Loucy (cell line): Measurements from ENCODE around the gene IWS1.
A peak's percentile ranks its signal among the peaks of the same experiment; 100 is the strongest.
"Not testable (repeated sequence)": the region's sequence is repeated elsewhere in the genome, so short reads cannot be mapped to it uniquely, and the experiment has no call there.

ENCODE experiments used
- H2AFZ ChIP-seq: fragments of 200-600 bp; sonication (generic); 2 replicates; pipeline ENCODE4 v1.6.0; 2016; ENCODE audit warnings: antibody characterized with exemption, mild to moderate bottlenecking, low read length, moderate library complexity
- H3F3A ChIP-seq: fragments of 200-600 bp; 2 replicates; pipeline ENCODE4 v1.6.0; 2016; ENCODE audit warnings: antibody characterized with exemption, low read depth, mild to moderate bottlenecking
- H3K27me3 ChIP-seq: fragments of 200-600 bp; sonication (generic); 2 replicates; pipeline ENCODE4 v1.6.1; 2014; ENCODE audit warnings: low read length, mild to moderate bottlenecking; ENCODE audit not compliant: insufficient read depth, poor library complexity, severe bottlenecking
- H3K36me3 ChIP-seq: fragments of 200-600 bp; sonication (generic); 2 replicates; pipeline ENCODE4 v1.6.1; 2016; ENCODE audit warnings: low read length; ENCODE audit not compliant: insufficient read depth
- H3K4me1 ChIP-seq: fragments of 200-600 bp; sonication (generic); 2 replicates; pipeline ENCODE4 v1.5.1; 2014; ENCODE audit warnings: low read length, mild to moderate bottlenecking; ENCODE audit not compliant: insufficient read depth, poor library complexity, severe bottlenecking
- H3K4me2 ChIP-seq: fragments of 200-600 bp; sonication (generic); 2 replicates; pipeline ENCODE4 v1.6.0; 2014; ENCODE audit warnings: antibody characterized with exemption, low read length, low read depth, mild to moderate bottlenecking; ENCODE audit not compliant: poor library complexity, severe bottlenecking
- H3K4me3 ChIP-seq: fragments of 200-600 bp; sonication (generic); 2 replicates; pipeline ENCODE4 v1.5.1; 2014; ENCODE audit warnings: low read length, mild to moderate bottlenecking, mixed read lengths; ENCODE audit not compliant: poor library complexity, severe bottlenecking
- H3K79me2 ChIP-seq: fragments of 200-600 bp; sonication (generic); 2 replicates; pipeline ENCODE4 v1.6.1; 2014; ENCODE audit warnings: low read length; ENCODE audit not compliant: insufficient read depth
- H3K9ac ChIP-seq: fragments of 200-600 bp; sonication (generic); 2 replicates; pipeline ENCODE4 v1.6.0; 2014; ENCODE audit warnings: mild to moderate bottlenecking, low read depth, low read length, moderate library complexity; ENCODE audit not compliant: poor library complexity, severe bottlenecking
- H3K9me2 ChIP-seq: fragments of 200-600 bp; sonication (generic); replicated peaks from 2 replicates; pipeline ENCODE4 v1.6.1; 2016; ENCODE audit warnings: low read depth, low read length, mixed read lengths
- H3K9me3 ChIP-seq: fragments of 200-600 bp; sonication (generic); 2 replicates; pipeline ENCODE4 v1.6.1; 2014; ENCODE audit warnings: mild to moderate bottlenecking, antibody characterized with exemption, low read length, low read depth; ENCODE audit not compliant: insufficient read depth
- H4K20me1 ChIP-seq: fragments of 200-600 bp; sonication (generic); 2 replicates; pipeline ENCODE4 v1.6.0; 2014; ENCODE audit warnings: antibody characterized with exemption, low read length, mild to moderate bottlenecking; ENCODE audit not compliant: insufficient read depth, poor library complexity, severe bottlenecking
- CTCF ChIP-seq: fragments of 200-600 bp; sonication (generic); conservative IDR thresholded peaks from 2 replicates; pipeline ENCODE4 v1.5.1; 2014; ENCODE audit warnings: mild to moderate bottlenecking, antibody characterized with exemption, low read length
- EZH2phosphoT487 ChIP-seq: fragments of 200-600 bp; IDR thresholded peaks from 2 replicates; pipeline ENCODE4 v1.6.1; 2018; ENCODE audit warnings: antibody characterized with exemption, mild to moderate bottlenecking, moderate library complexity, borderline replicate concordance

IWS1 gene

GRCh38 chr2:127527001-127527804, 914 bp upstream of the IWS1 start:
- Histone ChIP-seq H3K9me2 (no peaks in the 10 kb centered on the region), H3K79me2 (peaks cover 40% of the 10 kb centered on the region), H3F3A (no peaks in the 10 kb centered on the region), H3K36me3 (peaks cover 7% of the 10 kb centered on the region; the same call in 1 of the 2 replicates), H3K9ac (peak overlapping the region; percentile 96), H3K9me3 (0 out of 2 replicates have a peak, but pooled peaks cover 2% of the 10 kb centered on the region), H4K20me1 (peaks cover 29% of the 10 kb centered on the region), H2AFZ (peak overlapping the region; percentile 90), H3K27me3 (no peaks in the 10 kb centered on the region), H3K4me2 (peak overlapping the region; percentile 83), H3K4me1 (peaks cover 35% of the 10 kb centered on the region), H3K4me3 (peak overlapping the region; percentile 84)
- TF ChIP-seq EZH2phosphoT487 (no peak), CTCF (no peak; the same call in 1 of the 2 replicates)

- peaks cover 10% of the 10 kb centered on the region; the same call in 1 of the 2 replicates for H3K36me3 ChIP-seq
- H3K79me2 ChIP-seq = peaks cover 55% of the 10 kb centered on the region
- H3K9ac ChIP-seq = peak overlapping the region; percentile 96
- H3K4me2 ChIP-seq = peak overlapping the region; percentile 93
- H3K27me3 ChIP-seq = no peaks in the 10 kb centered on the region
- TF ChIP-seq CTCF (no peak), EZH2phosphoT487 (no peak)
- H3F3A ChIP-seq = no peaks in the 10 kb centered on the region
- peak overlapping the region; percentile 84 for H3K4me3 ChIP-seq
- 0 out of 2 replicates have a peak, but pooled peaks cover 2% of the 10 kb centered on the region for H3K9me3 ChIP-seq
- no peaks in the 10 kb centered on the region for H3K9me2 ChIP-seq
- H2AFZ ChIP-seq = peak overlapping the region; percentile 90
- H3K4me1 ChIP-seq = peaks cover 41% of the 10 kb centered on the region
- H4K20me1 ChIP-seq = peaks cover 37% of the 10 kb centered on the region
These were observed 578 bp downstream of the IWS1 start for GRCh38 chr2:127525691-127526131.

- H3F3A ChIP-seq, H3K9me2 ChIP-seq, H3K9me3 ChIP-seq, H2AFZ ChIP-seq, H3K27me3 ChIP-seq: not testable (repeated sequence)
- H4K20me1 ChIP-seq = peaks cover 42% of the 10 kb centered on the region
- H3K9ac ChIP-seq = peak overlapping the region; percentile 44
- H3K79me2 ChIP-seq = peaks cover 69% of the 10 kb centered on the region
- H3K4me3 ChIP-seq = peak overlapping the region; percentile 58
- peaks cover 44% of the 10 kb centered on the region for H3K4me1 ChIP-seq
- H3K4me2 ChIP-seq = peak overlapping the region; percentile 70
- peaks cover 15% of the 10 kb centered on the region; the same call in 1 of the 2 replicates for H3K36me3 ChIP-seq
These were observed 2.0 kb downstream of the IWS1 start for GRCh38 chr2:127524198-127524834.
